Measurements from ENCODE around the gene NUBPL.

NUBPL gene

GRCh38 chr14:31895206-31895605, 334.0 kb downstream of the NUBPL start:
- no peak overlapping the region for H3K4me2 ChIP-seq

GRCh38 chr14:31895646-31896045, 334.4 kb downstream of the NUBPL start:
- Histone ChIP-seq H3K79me2 (ENCODE audit: insufficient read depth, low read depth) (no peaks in the 10 kb centered on the region), H3K4me2 (no peak overlapping the region), H3K27ac (no peak overlapping the region), H3K36me3 (ENCODE audit: insufficient read depth) (no peaks in the 10 kb centered on the region), H2AFZ (ENCODE audit: low read depth) (no peak overlapping the region), H4K20me1 (ENCODE audit: insufficient read depth) (no peaks in the 10 kb centered on the region), H3K4me3 (IDR thresholded peaks at IDR 0.05; ENCODE audit: insufficient read depth, low read depth, low read length) (no peak overlapping the region), H3K4me1 (ENCODE audit: low read depth, poor library complexity, severe bottlenecking) (no peaks in the 10 kb centered on the region), H3K27me3 (ENCODE audit: insufficient read depth, low read depth) (no peaks in the 10 kb centered on the region), H3K9ac (no peak overlapping the region)
- TF ChIP-seq, protein P1, sequence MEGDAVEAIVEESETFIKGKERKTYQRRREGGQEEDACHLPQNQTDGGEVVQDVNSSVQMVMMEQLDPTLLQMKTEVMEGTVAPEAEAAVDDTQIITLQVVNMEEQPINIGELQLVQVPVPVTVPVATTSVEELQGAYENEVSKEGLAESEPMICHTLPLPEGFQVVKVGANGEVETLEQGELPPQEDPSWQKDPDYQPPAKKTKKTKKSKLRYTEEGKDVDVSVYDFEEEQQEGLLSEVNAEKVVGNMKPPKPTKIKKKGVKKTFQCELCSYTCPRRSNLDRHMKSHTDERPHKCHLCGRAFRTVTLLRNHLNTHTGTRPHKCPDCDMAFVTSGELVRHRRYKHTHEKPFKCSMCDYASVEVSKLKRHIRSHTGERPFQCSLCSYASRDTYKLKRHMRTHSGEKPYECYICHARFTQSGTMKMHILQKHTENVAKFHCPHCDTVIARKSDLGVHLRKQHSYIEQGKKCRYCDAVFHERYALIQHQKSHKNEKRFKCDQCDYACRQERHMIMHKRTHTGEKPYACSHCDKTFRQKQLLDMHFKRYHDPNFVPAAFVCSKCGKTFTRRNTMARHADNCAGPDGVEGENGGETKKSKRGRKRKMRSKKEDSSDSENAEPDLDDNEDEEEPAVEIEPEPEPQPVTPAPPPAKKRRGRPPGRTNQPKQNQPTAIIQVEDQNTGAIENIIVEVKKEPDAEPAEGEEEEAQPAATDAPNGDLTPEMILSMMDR (conservative IDR thresholded peaks at IDR 0.05; ENCODE audit: low read depth, low read length), result no peak

More at GRCh38 chr14:31895206-31895605, 334.0 kb downstream of the NUBPL start:
- no peaks in the 10 kb centered on the region for H3K79me2 ChIP-seq (ENCODE audit: insufficient read depth, low read depth)
- no peak overlapping the region for H2AFZ ChIP-seq (ENCODE audit: low read depth)
- no peak overlapping the region for H3K4me3 ChIP-seq (IDR thresholded peaks at IDR 0.05; ENCODE audit: insufficient read depth, low read depth, low read length)
- no peaks in the 10 kb centered on the region for H4K20me1 ChIP-seq (ENCODE audit: insufficient read depth)
- no peak overlapping the region for H3K27ac ChIP-seq
- no peaks in the 10 kb centered on the region for H3K27me3 ChIP-seq (ENCODE audit: insufficient read depth, low read depth)
- H3K9ac ChIP-seq, result no peak overlapping the region
- no peaks in the 10 kb centered on the region for H3K4me1 ChIP-seq (ENCODE audit: low read depth, poor library complexity, severe bottlenecking)
- TF ChIP-seq, protein P1 (conservative IDR thresholded peaks at IDR 0.05; ENCODE audit: low read depth, low read length), result no peak
- H3K36me3 ChIP-seq (ENCODE audit: insufficient read depth), result no peaks in the 10 kb centered on the region

GRCh38 chr14:31897581-31898186, 336.5 kb downstream of the NUBPL start:
- Histone ChIP-seq H3K79me2 (ENCODE audit: insufficient read depth, low read depth) (no peaks in the 10 kb centered on the region), H3K9ac (no peak overlapping the region), H3K4me3 (IDR thresholded peaks at IDR 0.05; ENCODE audit: insufficient read depth, low read depth, low read length) (no peak overlapping the region), H3K4me2 (no peak overlapping the region), H3K36me3 (ENCODE audit: insufficient read depth) (no peaks in the 10 kb centered on the region), H3K4me1 (ENCODE audit: low read depth, poor library complexity, severe bottlenecking) (no peaks in the 10 kb centered on the region), H2AFZ (ENCODE audit: low read depth) (no peak overlapping the region), H3K27ac (no peak overlapping the region), H4K20me1 (ENCODE audit: insufficient read depth) (no peaks in the 10 kb centered on the region), H3K27me3 (ENCODE audit: insufficient read depth, low read depth) (no peaks in the 10 kb centered on the region)
- TF ChIP-seq, protein P1 (conservative IDR thresholded peaks at IDR 0.05; ENCODE audit: low read depth, low read length), result no peak

- TF ChIP-seq, protein P1 (conservative IDR thresholded peaks at IDR 0.05; ENCODE audit: low read depth, low read length), result no peak
- no peaks in the 10 kb centered on the region for H3K79me2 ChIP-seq (ENCODE audit: insufficient read depth, low read depth)
- no peak overlapping the region for H3K9ac ChIP-seq
- no peak overlapping the region for H2AFZ ChIP-seq (ENCODE audit: low read depth)
- H3K4me1 ChIP-seq (ENCODE audit: low read depth, poor library complexity, severe bottlenecking), result no peaks in the 10 kb centered on the region
- no peak overlapping the region for H3K4me3 ChIP-seq (IDR thresholded peaks at IDR 0.05; ENCODE audit: insufficient read depth, low read depth, low read length)
- H3K27ac ChIP-seq, result no peak overlapping the region
- no peaks in the 10 kb centered on the region for H4K20me1 ChIP-seq (ENCODE audit: insufficient read depth)
- no peaks in the 10 kb centered on the region for H3K36me3 ChIP-seq (ENCODE audit: insufficient read depth)
- H3K27me3 ChIP-seq (ENCODE audit: insufficient read depth, low read depth), result no peaks in the 10 kb centered on the region
- no peak overlapping the region for H3K4me2 ChIP-seq
These were observed 337.8 kb downstream of the NUBPL start for GRCh38 chr14:31898838-31899528.
